A549 (cell line): ENCODE results near the gene ZNF814. TPM values are rescaled to one million over a fixed set of nuclear protein-coding genes. Genes with fewer than 3 reads are reported as not detected.
"Not testable (repeated sequence)": the region's sequence is repeated elsewhere in the genome, so short reads cannot be mapped to it uniquely, and the experiment has no call there.

Experiments used
- ATAC-seq, 2 experiments: fragments of 200-7000 bp in 1 of 2; fragments of >200 bp in 1 of 2; cut with Nextera tagmentation in 1 of 2; cut with Tn5 transposase in 1 of 2; 3 replicates each; pipeline versions ENCODE4 v1.8.0 to v1.9.1; 2018 to 2020; ENCODE audit warnings: mild to moderate bottlenecking in 1 of 2, moderate library complexity in 1 of 2
- CTCF ChIA-PET: fragments of 300-600 bp; sonication (Branson Sonifier 250); formaldehyde crosslinking; extraction: SDS; loops from one replicate; lab custom pipeline; 2021; ENCODE audit warnings: antibody characterized with exemption, inconsistent platforms; lab: Yijun Ruan, JAX
- POLR2A ChIA-PET: fragments of 350-600 bp; formaldehyde crosslinking; extraction: SDS; loops from one replicate; lab custom pipeline; 2021; ENCODE audit warnings: antibody characterized with exemption, inconsistent platforms; lab: Yijun Ruan, JAX
- DNase-seq, 2 experiments: peaks; one replicate each; pipeline versions ENCODE4 v3.0.0 to v3.0.0-alpha.2; 2011 to 2016; ENCODE audit warnings: low read depth in 1 of 2, low spot score in 1 of 2
- FAIRE-seq: peaks from 2 replicates; lab custom pipeline; 2011; peaks lifted over from hg19 to GRCh38; lab: Jason Lieb, UNC
- H3K27ac ChIP-seq, 2 experiments: fragments of >200 bp; sonication (Bioruptor Twin); formaldehyde crosslinking; 3 replicates each; pipeline ENCODE4 v1.5.1; 2016 to 2017
- H3K4me1 ChIP-seq: fragments of >200 bp; sonication (Bioruptor Twin); formaldehyde crosslinking; 3 replicates; pipeline ENCODE4 v1.6.1; 2016
- H3K4me2 ChIP-seq: fragments of >200 bp; sonication (Bioruptor Twin); formaldehyde crosslinking; 3 replicates; pipeline ENCODE4 v1.6.1; 2016
- H3K4me3 ChIP-seq: fragments of >200 bp; sonication (Bioruptor Twin); formaldehyde crosslinking; 3 replicates; pipeline ENCODE4 v1.5.1; 2016
- H3K9me3 ChIP-seq: fragments of >200 bp; sonication (Bioruptor Twin); formaldehyde crosslinking; 3 replicates; pipeline ENCODE4 v1.6.1; 2016
- BCL3 ChIP-seq: fragments of >200 bp; sonication (Bioruptor Twin); formaldehyde crosslinking; IDR thresholded peaks from 3 replicates; pipeline ENCODE4 v1.6.1; 2016
- CBX2 ChIP-seq: fragments of 200-600 bp; sonication (generic); IDR thresholded peaks from 2 replicates; pipeline ENCODE4 v1.6.1; 2016; ENCODE audit warnings: low read depth, mild to moderate bottlenecking, borderline replicate concordance
- CHD4 ChIP-seq: fragments of 200-600 bp; sonication (generic); IDR thresholded peaks from 2 replicates; pipeline ENCODE4 v1.6.1; 2016; ENCODE audit warnings: antibody characterized with exemption, mild to moderate bottlenecking, borderline replicate concordance
- CTCF ChIP-seq: fragments of >200 bp; sonication (Bioruptor Twin); formaldehyde crosslinking; IDR thresholded peaks from 3 replicates; pipeline ENCODE4 v1.5.1; 2016
- EHF ChIP-seq: fragments of 250-450 bp; sonication (Bioruptor Pico); IDR thresholded peaks from 2 replicates; pipeline ENCODE4 v1.5.0; 2020; ENCODE audit warnings: mild to moderate bottlenecking
- EHMT2 ChIP-seq: fragments of 200-600 bp; sonication (generic); IDR thresholded peaks from 2 replicates; pipeline ENCODE4 v1.6.1; 2016; ENCODE audit warnings: antibody characterized with exemption, low read depth, mild to moderate bottlenecking, moderate library complexity
- ESRRA ChIP-seq: fragments of 150-350 bp; IDR thresholded peaks from 2 replicates; pipeline ENCODE4 v1.6.1; 2014; ENCODE audit warnings: mild to moderate bottlenecking, low read length, borderline replicate concordance
- FOSB ChIP-seq: fragments of 250-450 bp; sonication (Bioruptor Pico); IDR thresholded peaks from 2 replicates; pipeline ENCODE4 v1.5.0; 2020; ENCODE audit warnings: mild to moderate bottlenecking, moderate library complexity
- FOXS1 ChIP-seq: fragments of 250-450 bp; sonication (Bioruptor Pico); IDR thresholded peaks from 2 replicates; pipeline ENCODE4 v1.5.0; 2020; ENCODE audit warnings: mild to moderate bottlenecking, moderate library complexity
- GATA3 ChIP-seq: IDR thresholded peaks from 2 replicates; pipeline ENCODE4 v1.6.1; 2012; ENCODE audit warnings: borderline replicate concordance
- HDAC2 ChIP-seq: fragments of 200-600 bp; sonication (generic); IDR thresholded peaks from 2 replicates; pipeline ENCODE4 v1.6.1; 2016
- HEYL ChIP-seq: fragments of 250-450 bp; sonication (Bioruptor Pico); IDR thresholded peaks from 2 replicates; pipeline ENCODE4 v1.8.0; 2021; ENCODE audit warnings: mild to moderate bottlenecking, moderate library complexity
- HMGXB4 ChIP-seq: fragments of 250-450 bp; sonication (Bioruptor Pico); IDR thresholded peaks from 2 replicates; pipeline ENCODE4 v1.5.0; 2021; ENCODE audit warnings: mild to moderate bottlenecking, moderate library complexity, borderline replicate concordance
- HOXA7 ChIP-seq: fragments of 250-450 bp; sonication (Bioruptor Pico); IDR thresholded peaks from 2 replicates; pipeline ENCODE4 v1.5.0; 2020; ENCODE audit warnings: mild to moderate bottlenecking, moderate library complexity
- JUN ChIP-seq, 2 experiments: fragments of >200 bp; sonication (Bioruptor Twin); formaldehyde crosslinking; IDR thresholded peaks; 2 replicates in 1 of 2; 3 replicates in 1 of 2; pipeline ENCODE4 v1.6.1; 2016 to 2017
- MAFK ChIP-seq: fragments of 450-650 bp; IDR thresholded peaks from 2 replicates; pipeline ENCODE4 v1.6.1; 2014; ENCODE audit not compliant: partially characterized antibody
- MAZ ChIP-seq: fragments of 150-350 bp; IDR thresholded peaks from 2 replicates; pipeline ENCODE4 v1.6.1; 2014; ENCODE audit warnings: antibody characterized with exemption, low read depth, low read length, borderline replicate concordance
- PHF8 ChIP-seq: fragments of 200-600 bp; sonication (generic); IDR thresholded peaks from 2 replicates; pipeline ENCODE4 v1.6.1; 2016; ENCODE audit warnings: low read depth, mild to moderate bottlenecking, antibody characterized with exemption, moderate library complexity, borderline replicate concordance
- POLR2AphosphoS2 ChIP-seq: conservative IDR thresholded peaks from 2 replicates; pipeline ENCODE4 v1.6.1; 2012; ENCODE audit warnings: low read length, improper control_type of control experiment, inconsistent platforms
- RCOR1 ChIP-seq: fragments of 150-350 bp; IDR thresholded peaks from 2 replicates; pipeline ENCODE4 v1.6.1; 2014; ENCODE audit warnings: antibody characterized with exemption, low read length, low read depth
- RFX5 ChIP-seq: fragments of 450-650 bp; IDR thresholded peaks from 2 replicates; pipeline ENCODE4 v1.7.1; 2014; ENCODE audit warnings: antibody characterized with exemption, mild to moderate bottlenecking, moderate library complexity
- WGBS: methylation state at CpG from one replicate; pipeline ENCODE4 v1.1.6; 2017; ENCODE audit errors: missing lambda C conversion rate; 5-methylcytosine and 5-hydroxymethylcytosine counted together
- polyA plus RNA-seq, 4 experiments: library from polyadenylated mRNA; depleted of rRNA in 3 of 4; stranded (reverse); fragments of >200 nt; fragmentation: RNase III in 1 of 4; extraction: RNeasy Plus Mini Kit Qiagen cat#74134 plus additional on column Dnase treatment in 1 of 4; gene quantifications; 2 replicates in 3 of 4; 3 replicates in 1 of 4; pipeline ENCODE4 v1.2.3, GENCODE V29; 2011 to 2017
- TF ChIP-seq, protein P1 (sequence below): IDR thresholded peaks from 2 replicates; pipeline ENCODE4 v1.6.1; 2012; ENCODE audit warnings: low read depth, borderline replicate concordance
- TF ChIP-seq, protein P2 (sequence below): fragments of >200 bp; sonication (Bioruptor Twin); formaldehyde crosslinking; IDR thresholded peaks from 2 replicates; pipeline ENCODE4 v1.6.1; 2016

Gene ZNF814
- polyA plus RNA-seq, 2 of the 4 experiments (the other 2 are of a cell fraction) = 2.1 to 5.5 TPM

- FAIRE-seq, H3K4me1 ChIP-seq, H3K27ac ChIP-seq, ATAC-seq, CTCF ChIA-PET, H3K4me2 ChIP-seq, H3K4me3 ChIP-seq, DNase-seq, POLR2A ChIA-PET: not testable (repeated sequence)
- peaks cover 48% of the 10 kb centered on the region for H3K9me3 ChIP-seq
- WGBS = 97% methylated on average over 17 of the region's 17 CpGs
These were observed 78.2 kb downstream of the ZNF814 start for GRCh38 chr19:57810410-57811295.

DNA sequence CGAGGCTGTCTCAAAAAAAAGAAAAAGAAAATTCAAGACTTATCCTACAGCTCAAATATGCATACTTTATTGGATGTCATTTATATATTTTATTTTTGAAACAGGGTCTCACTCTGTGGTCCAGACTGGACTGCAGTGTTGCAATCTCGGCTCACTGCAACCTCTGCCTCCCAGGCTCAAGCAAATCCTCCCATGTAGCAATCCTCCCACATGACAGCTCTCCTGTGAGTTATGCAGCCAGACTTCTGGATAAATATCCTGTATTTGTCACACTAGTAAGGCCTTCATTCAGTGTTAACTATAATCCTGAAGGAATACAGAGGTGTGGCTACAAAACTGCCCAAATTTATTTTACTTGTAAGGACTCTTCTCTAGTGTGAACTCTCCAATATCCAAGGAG lies 81.3 kb downstream of the ZNF814 start:
- Histone ChIP-seq H3K4me3 (no peak overlapping the region), H3K9me3 (peaks cover 72% of the 10 kb centered on the region), H3K27ac (no peak overlapping the region), H3K4me2 (no peak overlapping the region), H3K4me1 (no peaks in the 10 kb centered on the region)
- no peak for TF ChIP-seq FOSB (CRISPR knock-in tag)
- TF ChIP-seq ESRRA = no peak
- no peak for TF ChIP-seq CTCF
- TF ChIP-seq POLR2AphosphoS2 = no peak
- TF ChIP-seq MAZ = no peak
- no peak for TF ChIP-seq GATA3
- TF ChIP-seq PHF8 = no peak
- no peak for TF ChIP-seq EHF (CRISPR knock-in tag)
- TF ChIP-seq RFX5 = no peak
- TF ChIP-seq FOXS1 (CRISPR knock-in tag) = no peak
- TF ChIP-seq HOXA7 (CRISPR knock-in tag) = no peak
- TF ChIP-seq HEYL = no peak
- no peak for TF ChIP-seq CBX2
- TF ChIP-seq CHD4 = no peak
- TF ChIP-seq JUN (IDR thresholded peaks at IDR 0.05) = no peak
- ATAC-seq (no peak), DNase-seq (no peak), FAIRE-seq (no peak)
- ChIA-PET CTCF (no interaction called here), POLR2A (interaction anchor here (1.1 kb wide), 1 partner anchor 12 kb away, joined by 3 read pairs; no protein-coding TSS in a partner anchor)
- 93% methylated on average over 2 of the region's 2 CpGs for WGBS

DNA sequence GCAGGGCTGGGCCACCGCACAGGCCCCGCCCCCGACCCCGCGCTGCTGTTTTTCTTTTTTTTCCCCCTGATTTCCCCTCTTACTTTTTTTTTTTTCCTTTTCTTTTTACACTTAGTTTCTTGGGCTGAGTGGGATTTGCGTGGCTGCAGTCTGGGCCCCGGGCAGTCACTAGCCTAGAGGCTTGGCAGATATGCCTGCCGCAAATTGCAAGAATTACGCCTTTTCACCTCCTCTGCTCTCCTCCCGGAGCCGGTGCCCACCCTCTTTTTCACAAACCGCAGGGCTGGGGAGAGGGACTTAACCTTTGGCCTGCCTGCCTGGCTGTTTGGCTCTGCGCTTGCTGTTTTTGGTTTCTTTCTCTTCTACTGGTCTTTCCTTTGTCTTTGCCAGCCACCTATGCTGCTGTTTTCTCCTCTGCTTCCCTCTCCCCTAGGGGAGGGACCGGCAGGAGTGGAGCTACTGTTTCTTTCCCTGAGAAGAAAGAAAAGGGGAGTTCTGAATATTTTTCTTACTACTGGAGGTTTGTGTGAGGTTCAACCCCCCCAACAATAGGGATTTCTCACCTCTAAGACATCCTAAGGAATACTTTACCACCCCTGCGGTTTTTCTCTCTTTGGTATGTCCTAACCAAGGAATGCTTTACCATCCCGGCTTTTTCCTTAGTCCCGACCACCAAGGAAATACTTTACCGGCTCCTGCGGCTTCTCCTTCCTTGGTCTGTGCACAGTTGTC lies 85.1 kb downstream of the ZNF814 start:
- ChIA-PET CTCF (no interaction called here), POLR2A (no interaction called here)
- Histone ChIP-seq H3K4me3 (no peak overlapping the region), H3K4me2 (no peak overlapping the region), H3K4me1 (no peaks in the 10 kb centered on the region), H3K27ac (no peak overlapping the region), H3K9me3 (peaks cover 83% of the 10 kb centered on the region)
- WGBS = 87% methylated on average over 18 of the region's 19 CpGs
- DNase-seq (no peak), ATAC-seq (no peak), FAIRE-seq (no peak)
- TF ChIP-seq BCL3 (no peak), ESRRA (no peak), EHMT2 (no peak), CTCF (no peak), MAFK (no peak), POLR2AphosphoS2 (no peak), HMGXB4 (CRISPR knock-in tag) (no peak), RCOR1 (no peak), HDAC2 (no peak), JUN (IDR thresholded peaks at IDR 0.05) (no peak)
- TF ChIP-seq, protein P1, sequence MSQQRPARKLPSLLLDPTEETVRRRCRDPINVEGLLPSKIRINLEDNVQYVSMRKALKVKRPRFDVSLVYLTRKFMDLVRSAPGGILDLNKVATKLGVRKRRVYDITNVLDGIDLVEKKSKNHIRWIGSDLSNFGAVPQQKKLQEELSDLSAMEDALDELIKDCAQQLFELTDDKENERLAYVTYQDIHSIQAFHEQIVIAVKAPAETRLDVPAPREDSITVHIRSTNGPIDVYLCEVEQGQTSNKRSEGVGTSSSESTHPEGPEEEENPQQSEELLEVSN = no peak
- TF ChIP-seq, protein P2, sequence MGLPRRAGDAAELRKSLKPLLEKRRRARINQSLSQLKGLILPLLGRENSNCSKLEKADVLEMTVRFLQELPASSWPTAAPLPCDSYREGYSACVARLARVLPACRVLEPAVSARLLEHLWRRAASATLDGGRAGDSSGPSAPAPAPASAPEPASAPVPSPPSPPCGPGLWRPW = no peak
